HL-60 (cell line): Measurements from ENCODE around the gene TPCN1.

Experiments used
- CTCF ChIP-seq: IDR thresholded peaks from one replicate; pipeline ENCODE4 v1.5.1; 2011; ENCODE audit warnings: low read length, control low read depth, inconsistent platforms; ENCODE audit not compliant: insufficient read depth
- POLR2AphosphoS5 ChIP-seq: IDR thresholded peaks from 2 replicates; pipeline ENCODE4 v1.6.1; 2012; ENCODE audit warnings: low read depth
- REST ChIP-seq: IDR thresholded peaks from 2 replicates; pipeline ENCODE4 v1.6.1; 2012; ENCODE audit warnings: low read depth; ENCODE audit not compliant: insufficient replicate concordance
- SPI1 ChIP-seq: IDR thresholded peaks from 2 replicates; pipeline ENCODE4 v1.6.1; 2012; ENCODE audit warnings: low read depth, mild to moderate bottlenecking, borderline replicate concordance

- no peak for TF ChIP-seq CTCF
- peak; percentile 68 for TF ChIP-seq SPI1
- TF ChIP-seq POLR2AphosphoS5, result no peak
- no peak for TF ChIP-seq REST
These were observed 111.6 kb downstream of the TPCN1 start for GRCh38 chr12:113332688-113333417.
